ENCODE data around the gene PTGDS.

- TF ChIP-seq POLR2A (IDR thresholded peaks at IDR 0.05; ENCODE audit: low read length), result no peak
- TF ChIP-seq GATA1 (IDR thresholded peaks at IDR 0.05; ENCODE audit: low read depth, low read length), result no peak
Observed at GRCh38 chr9:137008312-137008711, 31.0 kb downstream of the PTGDS start.

Measured in erythroblast (primary cell).